ENCODE data around the gene ZDHHC4. TPM values are rescaled to one million over a fixed set of nuclear protein-coding genes. Genes with fewer than 3 reads are reported as not detected.
A peak's percentile ranks its signal among the peaks of the same experiment; 100 is the strongest.

The ZDHHC4 gene
- total and polyA plus RNA-seq, 2 of the 13 experiments (the other 11 are each of a cell fraction or from before 2014, with no cell fraction given) = 83.2 to 188 TPM

GRCh38 chr7:6553448-6554044 lies 23.7 kb upstream of the ZDHHC4 start:
- in situ Hi-C loops (cut with HindIII; ENCODE audit: extremely low pct_ligation_motif_present, low pct_unique_long_range_greater_than_20kb) = no loop called here
- POLR2A ChIA-PET = interaction anchor here (1.3 kb wide), 1 partner anchor 24 kb away, joined by 3 read pairs; no protein-coding TSS in a partner anchor

GRCh38 chr7:6554848-6555247 lies 22.4 kb upstream of the ZDHHC4 start:
- no peak overlapping the region for H3K4me2 ChIP-seq (ENCODE audit: low read depth, low read length)
- ATAC-seq = no peak
- CTCF ChIA-PET (ENCODE audit: low intra/inter-chr PET ratio, low total read pairs) = no interaction called here
- no peaks in the 10 kb centered on the region for H3K27me3 ChIP-seq (ENCODE audit: control insufficient read depth in 1 of 2, insufficient read depth in 2 of 2, low read length in 2 of 2)
- POLR2A ChIA-PET = no interaction called here
- no peak overlapping the region for H3K27ac ChIP-seq (ENCODE audit: extremely low read length, insufficient read depth, low read length)
- no peak overlapping the region for H3K4me3 ChIP-seq (replicated peaks in 1 of 3; ENCODE audit: insufficient read depth in 1 of 3, low read depth in 2 of 3, low read length in 3 of 3)
- H3K36me3 ChIP-seq (replicated peaks in 1 of 2; ENCODE audit: control insufficient read depth in 1 of 2, insufficient read depth in 2 of 2, low read length in 2 of 2) = no peaks in the 10 kb centered on the region
- H4K20me1 ChIP-seq (ENCODE audit: insufficient read depth, low read length) = no peaks in the 10 kb centered on the region
- in situ Hi-C loops (cut with HindIII; ENCODE audit: extremely low pct_ligation_motif_present, low pct_unique_long_range_greater_than_20kb) (no loop called here), intact Hi-C loops (cut with micrococcal nuclease; ENCODE audit: unreplicated experiment) (no loop called here)
- H3K4me1 ChIP-seq (ENCODE audit: insufficient read depth, low read length) = no peaks in the 10 kb centered on the region
- H2AFZ ChIP-seq (ENCODE audit: low read length) = no peak overlapping the region
- no TSS peak for BruUV-seq (replicated peaks)
- FAIRE-seq = no peak
- no peaks in the 10 kb centered on the region for H3K79me2 ChIP-seq (ENCODE audit: insufficient read depth, low read length)
- H3K9me3 ChIP-seq (ENCODE audit: low read length) = no peaks in the 10 kb centered on the region
- WGBS (ENCODE audit: low lambda C conversion rate) = 76% methylated on average over 7 of the region's 7 CpGs
- no peak for DNase-seq (ENCODE audit: low spot score)
- no peak overlapping the region for H3K9ac ChIP-seq (ENCODE audit: insufficient read depth, low read depth, low read length)
- no peak for TF ChIP-seq KLF16 (CRISPR knock-in tag; IDR thresholded peaks at IDR 0.05)
- no peak for TF ChIP-seq MED13 (CRISPR knock-in tag; IDR thresholded peaks at IDR 0.05)
- TF ChIP-seq ZNF513 (CRISPR knock-in tag; conservative IDR thresholded peaks at IDR 0.05) = no peak
- TF ChIP-seq FLYWCH1 (CRISPR knock-in tag; IDR thresholded peaks at IDR 0.05) = no peak
- no peak for TF ChIP-seq ZNF737 (CRISPR knock-in tag; IDR thresholded peaks at IDR 0.05; ENCODE audit: borderline replicate concordance)
- TF ChIP-seq ZMYM3 (CRISPR knock-in tag; IDR thresholded peaks at IDR 0.05) = no peak
- no peak for TF ChIP-seq ZNF790 (CRISPR knock-in tag; IDR thresholded peaks at IDR 0.05; ENCODE audit: borderline replicate concordance)
- no peak for TF ChIP-seq RERE (CRISPR knock-in tag; IDR thresholded peaks at IDR 0.05; ENCODE audit: low read depth)
- no peak for TF ChIP-seq SNAPC2 (CRISPR knock-in tag; IDR thresholded peaks at IDR 0.05)

More at GRCh38 chr7:6553448-6554044, 23.7 kb upstream of the ZDHHC4 start:
- Histone ChIP-seq H3K4me3 (replicated peaks in 1 of 3; ENCODE audit: insufficient read depth in 1 of 3, low read depth in 2 of 3, low read length in 3 of 3) (no peak overlapping the region), H3K27me3 (ENCODE audit: control insufficient read depth in 1 of 2, insufficient read depth in 2 of 2, low read length in 2 of 2) (0 out of 5 replicates have a peak, but pooled peaks cover 2 to 5% of the 10 kb centered on the region in 2 experiments), H2AFZ (ENCODE audit: low read length) (no peak overlapping the region), H4K20me1 (ENCODE audit: insufficient read depth, low read length) (no peaks in the 10 kb centered on the region), H3K4me1 (ENCODE audit: insufficient read depth, low read length) (no peaks in the 10 kb centered on the region), H3K4me2 (ENCODE audit: low read depth, low read length) (no peak overlapping the region), H3K9me3 (ENCODE audit: low read length) (no peaks in the 10 kb centered on the region), H3K79me2 (ENCODE audit: insufficient read depth, low read length) (no peaks in the 10 kb centered on the region), H3K27ac (ENCODE audit: extremely low read length, insufficient read depth, low read length) (no peak overlapping the region), H3K36me3 (replicated peaks in 1 of 2; ENCODE audit: control insufficient read depth in 1 of 2, insufficient read depth in 2 of 2, low read length in 2 of 2) (no peaks in the 10 kb centered on the region), H3K9ac (ENCODE audit: insufficient read depth, low read depth, low read length) (no peak overlapping the region)
- no TSS peak for BruUV-seq (replicated peaks)
- WGBS (ENCODE audit: low lambda C conversion rate) = 23% methylated on average over 6 of the region's 7 CpGs
- intact Hi-C loops (cut with micrococcal nuclease; ENCODE audit: unreplicated experiment) = no loop called here
- peak; percentile 83 for ATAC-seq
- DNase-seq (ENCODE audit: low spot score) = no peak
- CTCF ChIA-PET (ENCODE audit: low intra/inter-chr PET ratio, low total read pairs) = no interaction called here
- no peak for FAIRE-seq
- TF ChIP-seq FOXA3 (CRISPR knock-in tag; IDR thresholded peaks at IDR 0.05) = no peak
- peak; percentile 65 for TF ChIP-seq ATF7 (IDR thresholded peaks at IDR 0.05)
- no peak for TF ChIP-seq ATF7 (CRISPR knock-in tag; IDR thresholded peaks at IDR 0.05)
- TF ChIP-seq ZNF329 (CRISPR knock-in tag; IDR thresholded peaks at IDR 0.05; ENCODE audit: low read depth) = peak; percentile 99
- 0 out of 2 replicates have a peak, but pooled peaks have one; percentile 21 for TF ChIP-seq HNRNPL (IDR thresholded peaks at IDR 0.05; ENCODE audit: low read depth, low read length)
- TF ChIP-seq ZFP82 (CRISPR knock-in tag; IDR thresholded peaks at IDR 0.05; ENCODE audit: borderline replicate concordance) = no peak
- TF ChIP-seq PAX8 (CRISPR knock-in tag; IDR thresholded peaks at IDR 0.05; ENCODE audit: borderline replicate concordance) = no peak
- no peak for TF ChIP-seq HOXD1 (CRISPR knock-in tag; IDR thresholded peaks at IDR 0.05)
